Measurements from ENCODE around the gene MRPL12. TPM values are rescaled to one million over a fixed set of nuclear protein-coding genes. Genes with fewer than 3 reads are reported as not detected.
A peak's percentile ranks its signal among the peaks of the same experiment; 100 is the strongest.

MRPL12 gene
- total and polyA plus RNA-seq, 9 of the 15 experiments (the other 6 are each of a cell fraction or from before 2014, with no cell fraction given): 0.94 to 338 (median 100) TPM

- TF ChIP-seq NFIC (IDR thresholded peaks at IDR 0.05) (no peak), ASH1L (IDR thresholded peaks at IDR 0.05; ENCODE audit: borderline replicate concordance, low read depth, partially characterized antibody) (no peak), ARID3A (IDR thresholded peaks at IDR 0.05; ENCODE audit: borderline replicate concordance, low read depth, low read length) (no peak), ZNF143 (CRISPR knock-in tag; IDR thresholded peaks at IDR 0.05) (0 out of 2 replicates have a peak, but pooled peaks have one; percentile 36), RAD51 (IDR thresholded peaks at IDR 0.05; ENCODE audit: borderline replicate concordance, low read depth) (0 out of 2 replicates have a peak, but pooled peaks have one; percentile 8), RNF2 (IDR thresholded peaks at IDR 0.05) (peak; percentile 60; the same call in 1 of the 2 replicates), SIX5 (IDR thresholded peaks at IDR 0.05; ENCODE audit: borderline replicate concordance in 1 of 2, insufficient read depth in 1 of 2, low read depth in 1 of 2, low read length in 2 of 2) (no peak), ZNF592 (IDR thresholded peaks at IDR 0.05) (peak; percentile 86), KDM1A (IDR thresholded peaks at IDR 0.05) (no peak), TFAP4 (CRISPR knock-in tag; IDR thresholded peaks at IDR 0.05; ENCODE audit: borderline replicate concordance) (peak; percentile 41; the same call in 1 of the 2 replicates), SMARCB1 (IDR thresholded peaks at IDR 0.05; ENCODE audit: insufficient read length, low read depth) (no peak), NKRF (IDR thresholded peaks at IDR 0.05; ENCODE audit: borderline replicate concordance) (peak; percentile 82; the same call in 1 of the 2 replicates), ZNF780A (CRISPR knock-in tag; IDR thresholded peaks at IDR 0.05) (no peak), FOXK1 (CRISPR knock-in tag; IDR thresholded peaks at IDR 0.05; ENCODE audit: borderline replicate concordance) (peak; percentile 85; the same call in 1 of the 2 replicates), STAT5A (IDR thresholded peaks at IDR 0.05; ENCODE audit: borderline replicate concordance, low read length) (no peak), NONO (IDR thresholded peaks at IDR 0.05; ENCODE audit: low read depth in 2 of 2, low read length in 1 of 2) (no peak), FOXK2 (conservative IDR thresholded peaks at IDR 0.05 in 1 of 2, IDR thresholded peaks at IDR 0.05 in 1 of 2; ENCODE audit: low read depth in 2 of 2) (no peak), NCOA6 (IDR thresholded peaks at IDR 0.05) (no peak), ZNF140 (CRISPR knock-in tag; IDR thresholded peaks at IDR 0.05) (no peak), MEF2D (tag; conservative IDR thresholded peaks at IDR 0.05; ENCODE audit: low read depth) (no peak)
These were observed 18.7 kb upstream of the MRPL12 start (continued) for GRCh38 chr17:81684442-81684911.
